CD14-positive monocyte (primary cell): ENCODE results near the gene ATAD2B. TPM values are rescaled to one million over a fixed set of nuclear protein-coding genes. Genes with fewer than 3 reads are reported as not detected.

Experiments used
- DNase-seq, 3 donors: peaks; one replicate each; pipeline ENCODE4 v3.0.0-alpha.2; 2011 to 2022
- H2AFZ ChIP-seq: 2 replicates; pipeline ENCODE4 v1.6.0; 2012; ENCODE audit warnings: mild to moderate bottlenecking, low read depth, low read length, inconsistent platforms; ENCODE audit not compliant: insufficient read depth, poor library complexity, severe bottlenecking
- H3K27ac ChIP-seq, 2 donors: 1 replicate in 1 of 2; 2 replicates in 1 of 2; pipeline ENCODE4 v1.5.1; 2012 to 2013; ENCODE audit warnings: low read length in 2 of 2, control low read depth in 1 of 2, inconsistent platforms in 1 of 2, low read depth in 1 of 2, mild to moderate bottlenecking in 1 of 2
- H3K27me3 ChIP-seq, 2 donors: one replicate each; pipeline versions ENCODE4 v1.6.0 to v1.6.1; 2011 to 2013; ENCODE audit warnings: low read length in 2 of 2; ENCODE audit not compliant: control insufficient read depth in 2 of 2, insufficient read depth in 2 of 2
- H3K36me3 ChIP-seq, 2 donors: replicated peaks in 1 of 2; 1 replicate in 1 of 2; 2 replicates in 1 of 2; pipeline versions ENCODE4 v1.5.1 to v1.6.1; 2012 to 2013; ENCODE audit warnings: low read length in 2 of 2, control low read depth in 1 of 2, inconsistent platforms in 1 of 2, mild to moderate bottlenecking in 1 of 2; ENCODE audit not compliant: insufficient read depth in 2 of 2, control insufficient read depth in 1 of 2
- H3K4me1 ChIP-seq, 2 donors: 1 replicate in 1 of 2; 2 replicates in 1 of 2; pipeline versions ENCODE4 v1.5.1 to v1.6.1; 2012 to 2013; ENCODE audit warnings: low read length in 2 of 2, control low read depth in 1 of 2, inconsistent platforms in 1 of 2, mild to moderate bottlenecking in 1 of 2, moderate library complexity in 1 of 2; ENCODE audit not compliant: insufficient read depth in 2 of 2, control insufficient read depth in 1 of 2
- H3K4me2 ChIP-seq: replicated peaks from 2 replicates; pipeline ENCODE3; 2012; ENCODE audit warnings: low read length, moderate library complexity, mild to moderate bottlenecking; ENCODE audit not compliant: poor library complexity, severe bottlenecking; ENCODE audit errors: extremely low read depth
- H3K4me3 ChIP-seq, 3 experiments: fragments of 200-600 bp in 1 of 3; sonication (generic) in 1 of 3; replicated peaks in 1 of 3; 1 replicate in 2 of 3; 2 replicates in 1 of 3; pipeline ENCODE4 v1.5.1; 2011 to 2013; ENCODE audit warnings: low read length in 3 of 3, mild to moderate bottlenecking in 3 of 3, control low read depth in 2 of 3, low read depth in 2 of 3, inconsistent platforms in 1 of 3, moderate library complexity in 1 of 3
- H3K79me2 ChIP-seq: 2 replicates; pipeline ENCODE4 v1.6.0; 2012; ENCODE audit warnings: mild to moderate bottlenecking, control low read depth, inconsistent platforms, low read length, moderate library complexity; ENCODE audit not compliant: insufficient read depth
- H3K9ac ChIP-seq: 2 replicates; pipeline ENCODE4 v1.6.0; 2017; ENCODE audit warnings: low read length, mild to moderate bottlenecking; ENCODE audit not compliant: insufficient read depth, poor library complexity, severe bottlenecking
- H3K9me3 ChIP-seq, 2 donors: replicated peaks in 1 of 2; 1 replicate in 1 of 2; 2 replicates in 1 of 2; pipeline versions ENCODE4 v1.5.1 to v1.6.1; 2012 to 2013; ENCODE audit warnings: low read length in 2 of 2, control low read depth in 1 of 2; ENCODE audit not compliant: control insufficient read depth in 1 of 2, insufficient read depth in 1 of 2
- H4K20me1 ChIP-seq: 2 replicates; pipeline ENCODE4 v1.6.0; 2012; ENCODE audit warnings: mild to moderate bottlenecking, low read length, control low read depth, moderate library complexity; ENCODE audit not compliant: insufficient read depth
- H3K27ac Mint-ChIP-seq, 7 donors: one replicate each; pipeline ENCODE4 v1.8.0; 2020; ENCODE audit warnings: mild to moderate bottlenecking in 7 of 7, mixed read lengths in 7 of 7, moderate library complexity in 6 of 7, inconsistent platforms in 2 of 7
- H3K27me3 Mint-ChIP-seq, 3 donors: one replicate each; pipeline ENCODE4 v1.8.0; 2021 to 2022; ENCODE audit warnings: low read depth in 3 of 3, mild to moderate bottlenecking in 3 of 3, mixed read lengths in 3 of 3, moderate library complexity in 3 of 3, inconsistent platforms in 1 of 3
- H3K36me3 Mint-ChIP-seq, 2 donors: one replicate each; pipeline ENCODE4 v1.8.0; 2020; ENCODE audit warnings: mixed read lengths in 2 of 2, inconsistent platforms in 1 of 2, mild to moderate bottlenecking in 1 of 2
- H3K4me1 Mint-ChIP-seq: one replicate; pipeline ENCODE4 v1.8.0; 2020; ENCODE audit warnings: mild to moderate bottlenecking, mixed read lengths
- H3K4me3 Mint-ChIP-seq, 2 donors: one replicate each; pipeline ENCODE4 v1.8.0; 2020; ENCODE audit warnings: mild to moderate bottlenecking in 2 of 2, mixed read lengths in 2 of 2, moderate library complexity in 1 of 2
- H3K9me3 Mint-ChIP-seq, 7 donors: one replicate each; pipeline ENCODE4 v1.8.0; 2020 to 2022; ENCODE audit warnings: mixed read lengths in 7 of 7, mild to moderate bottlenecking in 6 of 7, moderate library complexity in 6 of 7, inconsistent platforms in 2 of 7
- CTCF ChIP-seq: fragments of 200-600 bp; IDR thresholded peaks from one replicate; pipeline ENCODE4 v1.8.0; 2022; ENCODE audit warnings: antibody characterized with exemption, mild to moderate bottlenecking
- WGBS: methylation state at CpG from one replicate; pipeline ENCODE4 v1.1.5; 2013; ENCODE audit warnings: missing lambda C conversion rate; ENCODE audit not compliant: insufficient coverage; 5-methylcytosine and 5-hydroxymethylcytosine counted together
- intact Hi-C, 2 donors: fragments of 100-400 bp; cut with micrococcal nuclease; formaldehyde crosslinking; loops; one replicate each; pipeline versions ENCODE4 v1.15.0 to v1.15.1; 2023
- polyA plus RNA-seq, 3 donors: library from polyadenylated mRNA; depleted of rRNA in 1 of 3; unstranded in 2 of 3; stranded (reverse) in 1 of 3; fragments of 300-500 nt in 2 of 3; fragments of >200 nt in 1 of 3; fragmentation: Illumina TruSeq in 2 of 3; gene quantifications; 1 replicate in 2 of 3; 2 replicates in 1 of 3; pipeline ENCODE4 v1.2.3, GENCODE V29; 2012 to 2021

Gene ATAD2B
- polyA plus RNA-seq, 3 donors: 4.9 to 12.1 (median 7.2) TPM

- Histone ChIP-seq H3K79me2 (no peaks in the 10 kb centered on the region), H3K27me3 (no peaks in the 10 kb centered on the region), H2AFZ (no peak overlapping the region), H3K4me1 (peaks cover 3 to 7% of the 10 kb centered on the region in 2 donors), H3K4me3 (no peak overlapping the region), H4K20me1 (no peaks in the 10 kb centered on the region), H3K9me3 (no peaks in the 10 kb centered on the region), H3K27ac (no peak overlapping the region), H3K9ac (no peak overlapping the region), H3K36me3 (peaks cover 46 to 74% of the 10 kb centered on the region in 2 donors), H3K4me2 (no peak overlapping the region)
- H3K4me3 Mint-ChIP-seq: no peak overlapping the region
- TF ChIP-seq CTCF: no peak
- H3K27me3 Mint-ChIP-seq: no peaks in the 10 kb centered on the region
- H3K4me1 Mint-ChIP-seq: peaks cover 7% of the 10 kb centered on the region
- no peaks in the 10 kb centered on the region for H3K9me3 Mint-ChIP-seq
- no peak overlapping the region for H3K27ac Mint-ChIP-seq
- intact Hi-C loops: no loop called here
- H3K36me3 Mint-ChIP-seq: peaks cover 40 to 53% of the 10 kb centered on the region in 2 donors
- DNase-seq: no peak
- WGBS: 100% methylated on average over 1 of the region's 2 CpGs
Observed at GRCh38 chr2:23806201-23806600, 120.7 kb downstream of the ATAD2B start.

- H3K27ac Mint-ChIP-seq: peak overlapping the region in 2 of 7 donors; percentile 48 to 68
- Histone ChIP-seq H4K20me1 (no peaks in the 10 kb centered on the region), H3K4me3 (no peak overlapping the region), H3K27ac (no peak overlapping the region), H3K4me2 (no peak overlapping the region), H3K79me2 (no peaks in the 10 kb centered on the region), H3K36me3 (peaks cover 38 to 63% of the 10 kb centered on the region in 2 donors), H3K27me3 (no peaks in the 10 kb centered on the region), H2AFZ (no peak overlapping the region), H3K9ac (no peak overlapping the region), H3K4me1 (peaks cover 5 to 9% of the 10 kb centered on the region in 2 donors), H3K9me3 (no peaks in the 10 kb centered on the region)
- intact Hi-C loops: no loop called here
- no CpG with 5 or more reads among the region's 5 CpGs for WGBS
- no peak for DNase-seq
- H3K4me3 Mint-ChIP-seq: no peak overlapping the region
- peaks cover 31 to 55% of the 10 kb centered on the region in 2 donors for H3K36me3 Mint-ChIP-seq
- no peaks in the 10 kb centered on the region for H3K27me3 Mint-ChIP-seq
- TF ChIP-seq CTCF: no peak
- H3K9me3 Mint-ChIP-seq: no peaks in the 10 kb centered on the region
- peaks cover 8% of the 10 kb centered on the region for H3K4me1 Mint-ChIP-seq
Observed at GRCh38 chr2:23803965-23804542, 122.9 kb downstream of the ATAD2B start.
